Right lobe of liver (tissue), 4 donors: ENCODE data around the gene AKAP8L.

Experiments used
- CTCF ChIP-seq, 4 donors: fragments of 200-600 bp in 3 of 4; fragments of 450-650 bp in 1 of 4; IDR thresholded peaks; one replicate each; pipeline versions ENCODE4 v1.5.1 to v1.8.0; 2016 to 2022; ENCODE audit warnings: antibody characterized with exemption in 4 of 4, mild to moderate bottlenecking in 2 of 4
- POLR2A ChIP-seq: fragments of 450-650 bp; IDR thresholded peaks from one replicate; pipeline ENCODE4 v1.6.1; 2017; ENCODE audit warnings: antibody characterized with exemption, mild to moderate bottlenecking
- donor health status: DM: no; HTN: no; CAD: no.
- donor health status: DM: no; HTN: no; CAD: no.
- donor health status: DM: no; HTN: yes; CAD: no.

GRCh38 chr19:15367439-15367838 lies 51.3 kb downstream of the AKAP8L start:
- TF ChIP-seq CTCF (IDR thresholded peaks at IDR 0.05) (no peak), POLR2A (no peak)
